ENCODE measurements around the gene WDR7.

Gene WDR7

DNA sequence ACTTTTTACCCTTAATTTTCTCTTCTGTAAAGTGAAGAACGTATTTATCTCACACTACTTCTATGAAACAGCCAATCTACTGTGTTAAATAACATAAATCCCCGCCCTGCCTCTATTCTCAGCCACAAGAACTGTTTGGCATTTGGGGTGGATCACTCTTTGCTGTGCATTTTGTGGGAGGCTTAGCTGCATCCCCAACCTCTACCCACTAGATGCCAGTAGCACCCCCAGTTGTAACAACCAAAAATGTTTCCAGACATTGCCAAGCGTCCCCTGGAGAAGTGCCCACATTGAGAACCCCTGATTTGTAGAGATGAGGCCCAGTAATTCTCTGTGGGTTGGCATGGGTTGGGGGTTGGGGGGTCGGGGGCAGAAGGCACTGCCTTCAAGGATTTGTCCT, 401.0 kb downstream of the WDR7 start:
- no peak for DNase-seq

DNA sequence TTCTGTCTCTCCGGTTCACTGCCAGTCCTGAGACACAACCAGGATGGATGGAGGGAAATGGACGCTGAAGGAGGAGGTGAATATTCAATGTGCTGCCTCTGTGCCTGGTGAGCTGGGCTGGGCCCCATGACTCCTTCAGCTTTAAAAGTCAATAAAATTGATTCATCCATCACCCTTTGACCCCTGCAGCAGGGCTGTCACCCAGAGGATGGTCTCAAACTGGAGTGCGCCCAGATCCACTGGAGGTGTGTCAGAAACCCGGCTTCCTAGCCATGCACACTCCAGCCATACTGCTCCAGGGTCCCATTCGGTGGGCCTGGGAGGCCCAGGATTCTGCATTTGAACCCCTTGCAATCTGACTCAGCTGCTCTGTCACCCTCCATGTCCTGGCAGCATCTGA, 401.6 kb downstream of the WDR7 start:
- no peak for DNase-seq

DNA sequence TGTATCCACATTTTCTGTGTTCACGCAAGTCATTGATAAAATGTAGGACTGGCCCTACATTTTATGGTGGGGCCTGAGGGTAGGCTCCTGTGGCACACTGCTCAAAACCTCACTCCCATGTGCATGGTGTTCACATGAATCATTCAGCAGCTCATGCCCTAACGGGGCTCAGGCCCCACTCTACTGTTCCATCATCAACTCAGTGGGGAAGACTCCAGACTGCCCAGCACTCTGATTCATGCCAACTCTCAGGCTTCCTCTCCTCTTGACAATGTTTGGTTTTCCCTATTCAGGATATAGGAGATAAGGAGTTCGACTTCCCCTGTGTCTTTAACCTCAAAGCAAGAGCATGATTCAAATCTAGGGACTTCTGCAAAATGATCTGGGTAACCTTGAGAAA, 403.7 kb downstream of the WDR7 start:
- no peak for DNase-seq

DNA sequence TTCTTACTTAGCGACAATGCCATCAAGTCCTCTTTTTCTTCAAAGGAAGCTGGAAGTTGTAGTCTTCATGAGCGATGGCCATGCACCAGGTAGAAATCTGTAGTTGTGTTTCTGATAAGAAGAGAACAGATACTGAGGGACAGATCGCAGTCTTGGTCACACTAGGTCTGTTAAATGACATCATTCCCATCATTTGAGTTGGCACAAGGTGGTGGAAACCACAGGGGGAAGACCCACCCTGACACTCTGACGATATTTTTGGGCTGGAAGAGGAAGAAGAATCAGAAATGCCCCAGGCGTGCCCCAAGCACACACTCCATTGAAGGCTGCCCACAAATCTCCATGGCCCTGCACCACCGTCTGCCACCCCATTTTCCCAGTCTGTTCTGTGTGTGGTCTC, 406.7 kb downstream of the WDR7 start:
- DNase-seq, result no peak

DNA sequence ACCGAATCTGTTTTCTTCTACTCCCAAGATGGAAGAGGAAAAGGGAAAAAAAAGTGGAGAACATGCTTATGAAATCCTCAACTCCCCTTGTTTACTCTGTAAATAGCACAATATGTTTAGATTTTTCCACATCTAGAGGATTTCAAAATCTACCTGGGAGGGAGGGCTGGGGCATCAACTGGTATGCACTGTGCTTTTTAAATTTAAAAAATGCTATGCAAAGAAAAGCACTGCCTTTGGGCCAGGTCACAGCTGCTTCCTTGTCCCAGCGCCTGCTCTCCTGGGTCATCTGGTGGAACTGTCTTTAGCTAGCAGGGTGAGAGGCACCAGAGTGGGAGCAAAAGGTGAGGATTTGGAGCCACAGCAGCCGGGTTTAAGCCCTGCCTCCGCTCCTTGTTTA, 407.6 kb downstream of the WDR7 start:
- no peak for DNase-seq

DNA sequence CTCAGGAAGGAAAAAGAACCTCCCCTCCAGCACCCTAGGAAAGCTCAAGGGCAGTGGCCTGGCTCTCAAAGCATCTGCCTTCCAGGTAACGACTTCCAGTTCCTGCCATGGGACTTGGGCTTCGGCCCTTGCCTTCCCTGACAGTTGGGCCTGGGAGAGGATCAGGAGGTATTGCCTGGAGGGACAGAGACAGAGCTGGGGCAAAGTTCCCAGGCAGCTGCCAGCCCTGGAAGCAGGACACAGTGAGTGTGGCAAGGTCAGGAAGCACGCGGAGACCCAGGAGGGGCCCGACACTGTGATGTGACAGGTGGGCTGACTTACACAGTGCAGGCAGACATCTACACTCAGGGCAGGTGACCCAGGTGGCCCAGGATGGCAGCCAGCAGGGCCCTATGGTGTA, 408.2 kb downstream of the WDR7 start:
- no peak for DNase-seq

DNA sequence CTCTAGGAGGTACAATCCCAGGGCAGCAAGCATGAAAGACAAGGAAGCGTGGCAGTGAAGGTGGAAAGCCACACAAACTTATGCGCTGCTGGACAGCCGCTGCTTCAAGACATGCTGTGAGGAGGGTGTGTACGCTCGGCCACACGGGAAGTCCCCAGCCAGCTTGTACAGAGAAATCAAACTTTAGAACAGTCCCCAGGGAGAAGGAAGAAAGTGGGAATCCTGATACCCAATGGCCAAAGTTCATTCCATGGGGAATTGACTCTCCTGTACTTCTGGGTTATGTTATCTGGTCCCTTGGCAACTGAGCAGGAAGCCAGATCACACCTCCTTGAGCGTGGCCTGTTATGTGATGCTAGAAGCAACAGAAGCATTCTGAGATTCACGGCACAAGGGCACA, 409.7 kb downstream of the WDR7 start:
- no peak for DNase-seq

DNA sequence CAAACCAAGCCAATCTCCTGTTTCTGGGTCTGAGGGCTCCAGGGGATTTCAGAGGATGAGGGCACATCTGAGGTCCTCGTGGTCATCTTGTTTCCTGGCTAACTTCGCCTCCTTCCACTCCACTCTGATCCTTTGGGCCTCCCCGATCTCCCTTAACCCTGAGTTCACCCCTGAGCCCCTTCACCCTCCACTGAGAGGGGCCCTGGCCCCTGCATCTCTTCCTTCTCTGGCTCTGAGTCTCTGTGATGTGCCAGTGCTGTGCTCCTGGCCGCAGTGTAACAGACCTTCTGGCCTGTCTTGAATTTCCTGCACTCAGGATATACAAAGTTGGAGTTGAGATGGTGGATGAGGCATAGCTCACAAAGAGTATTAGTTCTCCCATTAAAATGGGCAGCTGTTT, 411.0 kb downstream of the WDR7 start:
- no peak for DNase-seq

DNA sequence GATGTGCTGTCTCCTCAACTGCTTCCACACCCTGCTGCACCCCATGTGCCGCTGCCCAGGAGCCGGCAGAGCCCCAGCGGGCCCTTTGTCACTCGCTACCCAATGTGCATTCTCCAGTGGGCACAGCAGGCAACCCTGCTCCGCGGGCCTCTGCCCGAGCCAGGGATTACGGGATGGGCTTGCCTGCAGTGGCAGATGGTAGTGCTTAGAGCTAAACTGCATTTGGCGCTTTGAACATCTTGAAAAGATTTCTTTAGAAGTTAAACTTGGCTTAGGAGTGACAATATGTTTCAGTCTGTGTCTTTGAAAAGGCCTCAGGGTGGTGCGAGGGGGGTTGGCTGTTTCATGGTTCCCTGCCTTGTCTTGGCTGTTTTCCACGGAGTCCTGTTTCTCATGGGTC, 411.7 kb downstream of the WDR7 start:
- no peak for DNase-seq

DNA sequence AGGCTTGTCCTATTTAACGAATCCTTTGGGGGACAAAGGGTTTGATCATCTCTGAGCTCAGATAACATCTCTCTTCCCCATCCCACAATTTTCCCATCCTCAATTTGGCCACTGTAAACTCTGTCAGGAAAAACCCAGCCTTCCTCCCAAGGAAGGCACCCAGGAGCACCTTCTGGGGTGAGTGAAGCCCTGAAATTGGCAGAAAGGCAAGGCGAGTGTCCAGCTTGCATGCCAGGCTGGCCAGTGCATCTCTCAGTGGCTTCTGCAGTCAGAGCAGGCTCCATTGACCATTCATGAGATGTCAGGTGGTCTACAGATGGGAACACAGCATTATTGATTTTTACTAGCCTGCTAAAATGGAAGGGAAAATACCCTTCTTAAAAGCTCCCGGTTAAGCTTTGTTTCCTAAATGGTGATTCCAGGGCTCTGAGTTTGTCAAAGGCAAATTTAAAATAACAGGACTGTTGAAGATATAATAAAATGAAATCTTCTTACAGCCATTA, 412.5 kb downstream of the WDR7 start:
- DNase-seq, result no peak

DNA sequence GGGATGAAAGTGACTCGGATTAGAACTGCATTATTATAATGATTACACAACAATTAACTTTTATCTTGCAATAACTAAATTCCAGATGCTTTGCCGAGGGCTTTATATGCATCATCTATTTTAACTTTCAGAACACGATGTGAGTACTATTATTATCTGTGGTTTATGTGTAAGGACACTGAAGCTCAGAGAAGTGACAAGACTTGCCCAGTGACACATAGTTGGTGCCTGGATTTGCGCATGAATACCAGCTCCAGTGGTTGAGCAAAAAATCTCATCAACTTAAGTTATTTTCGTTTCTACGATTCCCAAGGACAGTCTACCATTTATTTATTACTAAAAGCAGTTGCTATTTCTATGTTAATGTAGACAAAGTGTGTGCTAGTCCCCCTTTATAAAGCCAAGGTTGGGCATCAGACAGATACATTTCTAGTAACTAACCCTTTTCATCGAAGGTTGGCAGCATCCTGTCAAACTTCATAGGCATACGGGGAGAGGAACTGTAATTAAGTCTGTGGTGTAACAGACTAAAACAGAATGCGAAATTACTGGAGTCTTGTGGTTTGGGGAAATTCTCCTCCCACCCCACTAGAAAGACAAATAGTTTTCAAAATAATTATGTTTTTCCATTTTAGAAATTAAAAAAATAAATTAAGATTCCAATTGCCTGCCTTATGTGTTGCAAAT, 422.5 kb downstream of the WDR7 start:
- no peak for DNase-seq

DNA sequence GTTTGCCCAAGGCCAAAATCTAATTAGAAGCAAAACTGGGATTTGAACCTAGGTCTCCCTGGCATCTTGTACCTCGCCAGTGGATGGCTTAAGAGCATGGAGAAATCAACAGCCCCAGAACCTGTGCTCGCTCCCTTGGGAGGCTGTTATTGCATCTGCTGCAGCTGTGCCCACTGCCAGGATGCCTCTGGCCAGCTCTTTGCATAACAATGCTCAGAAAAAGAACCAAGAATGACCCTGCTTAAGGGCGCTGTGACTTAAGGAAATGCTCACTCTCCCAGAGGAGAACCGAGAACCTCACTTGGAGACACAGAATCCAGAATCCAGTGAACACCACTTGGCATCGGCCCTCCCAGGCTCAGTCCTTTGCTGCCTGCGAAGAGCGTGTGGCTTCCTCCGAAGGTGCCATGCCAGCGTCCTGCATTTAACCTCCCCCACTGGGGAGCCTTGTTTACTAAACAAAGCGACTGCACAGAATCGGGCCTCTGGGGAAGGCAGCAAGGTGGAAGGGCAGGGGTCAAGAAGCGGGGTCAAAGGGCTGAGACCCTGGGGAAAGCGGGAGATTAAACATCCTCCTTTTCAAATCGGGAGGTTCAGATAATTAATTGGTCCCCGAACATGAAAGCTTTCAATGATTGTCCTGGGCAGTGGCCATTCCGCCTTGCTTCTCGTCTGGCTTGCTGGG, 424.7 kb downstream of the WDR7 start:
- DNase-seq, result no peak

DNA sequence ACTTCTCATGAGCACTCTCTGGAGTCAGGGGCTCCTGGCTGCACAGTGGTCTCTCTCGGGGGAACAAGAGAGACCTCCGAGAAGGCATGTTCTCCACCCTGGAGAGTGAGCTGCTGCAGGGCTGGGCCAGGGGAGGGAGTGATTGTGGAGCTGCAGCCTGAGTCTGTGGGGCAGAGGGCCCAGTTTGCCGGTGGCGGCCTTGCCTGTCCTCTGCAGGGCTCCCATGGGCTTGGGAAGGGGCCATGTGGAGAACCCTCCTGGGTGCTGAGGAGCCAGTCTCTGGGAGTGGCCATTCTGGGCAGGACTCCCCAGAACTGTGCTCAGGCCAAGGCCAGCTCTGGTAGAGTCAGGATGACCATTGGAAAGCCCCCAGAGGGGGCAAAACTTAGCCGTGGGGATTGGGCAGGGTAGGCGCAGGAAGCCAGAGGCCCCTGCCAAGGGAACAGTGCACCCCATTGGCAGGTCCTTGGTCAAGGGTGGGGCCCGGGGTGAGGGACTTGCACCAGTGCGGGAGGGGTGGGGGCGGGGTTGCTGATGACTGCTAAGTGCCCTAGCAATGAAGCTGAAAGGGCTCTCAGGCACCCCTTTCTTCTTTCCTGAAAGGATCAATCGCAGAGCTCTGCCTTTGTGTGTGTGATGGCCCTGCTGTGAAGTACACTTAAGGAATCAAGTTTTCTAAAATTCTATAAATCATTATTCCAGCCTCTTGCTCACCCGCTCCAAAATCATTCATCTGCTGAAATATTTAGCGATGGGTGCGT, 426.0 kb downstream of the WDR7 start:
- no peak for DNase-seq

DNA sequence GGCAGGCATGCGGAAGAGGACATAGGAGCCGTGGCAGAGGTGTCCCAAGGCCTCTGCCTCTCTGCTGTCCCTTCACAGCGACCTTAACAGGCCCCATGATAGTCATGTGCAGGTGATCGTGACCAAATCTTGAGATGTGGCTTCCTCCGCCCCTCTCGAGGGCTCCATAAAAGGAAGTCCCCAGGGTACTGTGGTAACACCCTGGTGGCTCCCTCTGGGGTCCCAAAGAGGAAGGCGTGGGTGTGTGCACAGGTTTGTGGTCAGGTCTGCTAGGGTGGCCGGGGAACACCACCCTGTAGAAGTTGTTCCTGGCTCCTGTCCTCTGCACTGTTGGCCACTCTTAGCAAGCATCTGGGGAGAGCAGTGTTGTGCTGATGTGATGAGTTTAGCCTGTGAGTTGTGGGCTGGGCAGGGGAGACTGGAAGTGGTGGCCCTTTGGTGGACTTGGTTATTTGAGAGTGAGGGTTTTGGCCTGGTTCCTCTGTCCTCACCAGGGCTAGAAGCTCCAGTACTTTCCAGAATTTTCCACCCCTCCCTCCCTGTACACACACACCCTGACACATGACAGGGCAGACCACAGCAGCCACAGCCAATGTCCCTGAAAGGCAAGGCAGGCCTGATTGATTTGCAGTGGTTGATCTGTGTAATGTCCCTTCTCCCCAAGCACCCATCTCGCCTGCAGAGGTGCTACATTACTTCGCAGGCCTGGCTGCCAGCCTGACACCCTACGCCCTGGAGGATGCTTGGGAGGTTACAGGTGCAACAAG, 426.8 kb downstream of the WDR7 start:
- DNase-seq, result no peak

DNA sequence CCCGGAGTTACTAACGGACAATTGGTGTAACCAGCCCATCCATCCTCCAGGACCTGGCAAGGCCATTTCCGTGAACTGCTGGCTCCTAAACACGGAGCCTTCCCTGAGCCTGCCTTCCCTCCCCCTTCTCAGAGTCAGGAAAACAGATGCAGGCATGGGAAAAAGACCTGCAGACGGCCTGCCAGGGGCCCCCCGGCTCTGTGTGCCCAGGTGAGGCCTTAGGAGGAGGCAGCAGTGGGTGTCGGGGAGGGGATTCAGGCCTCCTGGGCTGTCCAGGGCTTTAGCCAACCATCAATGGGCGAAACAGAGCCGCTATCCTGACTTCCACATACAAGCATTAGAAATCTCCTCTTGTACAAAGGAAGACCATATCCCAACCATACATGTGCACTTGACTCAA, 427.5 kb downstream of the WDR7 start:
- DNase-seq, result no peak

DNA sequence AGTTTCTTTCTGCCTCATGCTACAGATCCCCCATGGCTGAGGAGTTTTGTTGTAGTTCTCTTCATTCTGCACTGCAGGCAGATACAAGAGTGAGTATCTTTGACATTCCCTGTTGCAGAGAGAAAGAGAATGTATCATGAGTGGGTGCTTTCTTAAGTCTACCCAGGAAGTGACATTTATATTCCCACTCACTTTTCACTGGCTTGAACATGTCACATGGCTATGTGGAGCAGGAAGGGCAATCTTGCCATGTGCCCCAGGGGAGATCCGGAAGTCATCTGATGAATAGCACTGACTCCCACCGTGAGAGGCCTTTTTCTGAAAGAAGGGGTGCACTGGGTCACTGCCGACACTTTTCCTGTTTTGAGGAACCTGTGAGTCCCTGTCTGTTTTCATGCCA, 429.3 kb downstream of the WDR7 start:
- DNase-seq, result no peak

DNA sequence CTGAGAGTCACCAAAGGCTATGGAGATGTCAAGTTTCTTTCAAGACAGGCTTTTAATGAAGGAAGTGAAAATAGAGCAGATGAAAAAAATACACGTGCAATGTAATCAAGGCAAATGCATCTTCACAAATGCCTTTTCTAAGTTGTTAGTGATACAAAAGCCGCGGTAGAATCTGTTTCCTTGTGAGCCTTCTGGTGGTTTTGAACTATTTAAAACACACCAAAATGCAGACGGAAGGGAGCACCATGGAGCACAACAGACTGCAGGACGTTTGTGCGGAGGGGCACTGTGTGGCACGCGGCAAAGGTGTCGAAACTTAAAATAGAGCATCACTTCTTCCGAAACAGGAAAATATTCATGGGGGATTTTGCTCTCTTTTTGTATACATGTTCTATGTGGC, 430.7 kb downstream of the WDR7 start:
- DNase-seq, result no peak

DNA sequence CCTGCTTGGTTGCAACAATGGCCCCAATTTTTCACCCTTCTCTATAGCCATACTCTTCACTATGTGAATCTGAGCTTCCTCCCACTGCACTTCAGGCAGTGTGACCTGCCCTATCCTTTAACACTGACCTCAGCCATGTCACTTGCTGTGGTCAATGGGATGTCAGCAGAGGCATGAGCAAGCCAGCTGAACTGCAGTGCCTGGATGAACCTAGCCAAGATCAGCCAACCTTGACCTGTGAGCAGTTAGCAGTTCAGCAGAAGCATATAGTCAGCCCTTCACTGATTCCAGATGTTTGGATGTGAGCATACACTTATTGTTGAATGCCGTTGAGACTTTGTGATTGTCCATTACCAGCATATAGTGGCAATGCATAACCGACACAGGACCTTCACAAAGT, 432.3 kb downstream of the WDR7 start:
- no peak for DNase-seq

DNA sequence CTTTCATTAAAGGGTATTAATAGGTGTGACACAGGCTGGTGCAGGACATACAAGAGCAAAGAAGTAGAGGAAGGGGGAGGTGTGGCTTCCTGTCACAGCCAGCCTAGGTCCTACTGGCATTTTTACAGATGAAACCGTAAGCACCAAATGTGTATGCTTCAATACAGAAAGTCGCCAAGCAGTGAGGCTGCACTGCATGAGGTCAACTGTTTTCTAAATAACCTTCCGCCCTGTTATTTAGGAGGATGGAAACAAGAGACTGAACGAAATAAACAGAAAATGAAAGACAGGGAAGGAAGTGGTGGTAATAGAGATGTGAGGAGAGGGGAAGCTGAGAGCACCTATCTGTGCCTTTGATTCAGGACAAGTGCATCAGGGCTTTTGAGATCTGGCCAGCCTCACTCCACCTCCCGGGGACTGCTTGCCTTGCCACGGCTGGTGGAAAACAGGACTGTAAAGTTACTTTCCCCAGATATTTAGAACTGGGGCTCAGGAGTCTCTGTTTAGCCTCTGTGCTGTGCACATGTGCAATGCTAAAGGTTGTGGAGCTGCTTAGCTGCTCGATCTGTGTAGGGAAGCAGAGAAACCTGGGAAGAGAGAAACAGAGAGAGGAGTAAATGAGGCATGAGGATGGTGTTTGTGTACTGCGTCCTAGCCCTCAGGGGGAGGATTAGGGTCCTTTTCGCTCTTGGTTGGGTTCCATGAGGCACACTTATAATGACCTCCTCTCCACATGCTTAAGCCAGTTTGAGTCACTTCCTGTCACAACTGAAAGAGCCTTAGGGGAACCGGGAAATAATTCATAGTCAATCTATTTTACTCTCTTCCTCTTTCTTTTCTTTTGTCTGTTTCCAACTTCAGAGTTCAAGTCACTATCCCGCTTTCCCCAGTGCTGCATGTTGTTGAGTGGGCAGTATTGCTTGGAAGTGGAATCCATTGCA, 433.4 kb downstream of the WDR7 start:
- no peak for DNase-seq

DNA sequence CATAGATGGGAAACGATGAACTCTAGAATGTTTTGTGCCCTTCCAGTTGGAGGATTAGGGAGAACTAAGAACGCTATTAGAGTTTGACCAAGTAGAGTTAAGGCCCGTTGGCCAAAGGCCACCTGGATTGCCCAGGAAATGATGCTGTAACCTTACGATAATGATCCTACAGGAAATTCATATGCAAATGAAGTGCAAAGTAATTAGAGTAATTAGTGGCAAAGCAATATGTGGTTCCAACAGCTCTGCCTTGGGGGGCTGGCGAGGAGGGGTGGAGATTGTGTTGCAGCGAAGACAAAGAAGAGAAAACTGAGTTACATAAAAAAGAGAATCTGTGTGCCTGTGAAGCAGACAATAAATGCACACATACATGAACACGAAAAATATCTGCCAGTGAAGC, 434.2 kb downstream of the WDR7 start:
- DNase-seq, result no peak

DNA sequence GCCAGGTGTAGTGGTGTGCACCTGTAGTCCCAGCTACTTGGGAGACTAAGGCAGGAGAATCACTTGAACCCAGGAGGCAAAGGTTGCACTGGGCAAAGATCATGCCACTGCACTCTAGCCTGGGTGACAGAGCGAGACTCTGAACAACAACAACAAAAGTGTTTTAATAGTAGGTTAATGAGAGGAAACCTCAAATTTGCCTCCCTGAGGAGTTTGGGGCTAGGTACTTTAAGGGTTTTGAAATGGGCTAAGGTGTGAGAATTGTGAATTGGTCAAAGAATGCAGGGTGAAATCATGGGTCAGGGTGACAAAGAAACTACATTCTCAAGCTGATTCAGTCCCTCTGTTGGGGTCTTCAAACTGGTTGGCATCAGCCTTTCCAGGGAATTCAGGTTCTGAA, 435.0 kb downstream of the WDR7 start:
- no peak for DNase-seq
